CD4-positive, alpha-beta T cell treated with Interleukin-2 at 100 ng/mL for 4 hours (primary cell): Measurements from ENCODE around the gene RBFOX2.

Experiments used
- DNase-seq: peaks from one replicate; pipeline ENCODE4 v3.0.0-alpha.2; 2020; ENCODE audit warnings: low spot score

RBFOX2 gene

DNA sequence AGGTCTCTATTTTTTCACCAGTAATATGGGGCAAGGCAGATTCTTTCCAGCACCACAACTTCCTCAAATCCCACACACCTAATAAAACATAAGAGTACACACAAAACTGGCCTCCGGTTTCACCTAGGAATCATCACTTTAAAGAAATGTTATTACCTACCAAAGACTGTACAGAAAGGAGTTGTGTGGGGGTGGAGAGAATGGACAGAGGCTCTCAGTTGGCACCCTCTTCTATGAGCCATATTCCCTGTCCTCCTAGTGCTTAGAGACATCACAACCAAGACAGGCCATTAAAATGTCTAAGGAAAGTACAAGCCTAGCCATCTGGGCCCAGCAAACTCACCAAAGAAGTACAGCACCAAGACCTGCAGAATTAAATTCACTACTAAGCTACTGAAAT, 56.1 kb downstream of the RBFOX2 start:
- DNase-seq, result no peak

- DNase-seq, result no peak
Measured at GRCh38 chr22:35971456-35972119, 57.0 kb downstream of the RBFOX2 start.

GRCh38 chr22:35970616-35971455, 57.8 kb downstream of the RBFOX2 start:
- DNase-seq, result no peak

GRCh38 chr22:35967046-35967397, 61.6 kb downstream of the RBFOX2 start:
- DNase-seq, result no peak

DNA sequence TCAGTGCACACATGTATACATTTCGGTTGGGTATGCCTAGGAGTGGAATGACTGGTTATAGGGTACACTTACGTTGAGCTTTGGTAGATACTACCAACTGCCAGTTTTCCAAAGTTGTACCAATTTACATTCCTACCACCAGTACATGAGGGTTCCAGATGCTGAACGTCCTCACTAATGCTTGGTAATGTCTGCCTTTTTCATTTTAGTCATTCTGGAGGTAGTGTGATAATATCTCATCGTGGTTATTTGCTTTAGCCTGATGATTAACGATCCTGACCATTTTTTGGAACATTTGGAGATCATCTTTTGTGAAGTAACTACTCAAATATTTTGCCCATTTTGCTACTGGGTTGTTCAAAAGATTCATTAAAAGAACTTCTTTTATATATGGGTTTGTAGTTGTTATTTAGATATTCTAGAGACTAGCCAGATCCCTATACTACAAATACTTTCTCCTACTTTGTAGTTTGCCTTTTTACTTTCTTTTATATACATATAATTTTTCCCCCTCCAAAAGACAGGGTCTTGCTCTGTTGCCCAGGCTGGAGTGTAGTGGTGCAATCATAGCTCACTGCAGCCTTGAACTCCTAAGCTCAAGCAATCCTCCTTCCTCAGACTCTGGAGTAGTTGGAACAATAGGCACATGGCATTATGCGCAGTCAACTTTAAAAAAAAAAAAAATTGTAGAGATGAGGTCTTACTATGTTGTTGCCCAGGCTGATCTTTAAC, 62.1 kb downstream of the RBFOX2 start:
- no peak for DNase-seq

- DNase-seq, result no peak
Measured at GRCh38 chr22:35963237-35963810, 65.3 kb downstream of the RBFOX2 start.

DNA sequence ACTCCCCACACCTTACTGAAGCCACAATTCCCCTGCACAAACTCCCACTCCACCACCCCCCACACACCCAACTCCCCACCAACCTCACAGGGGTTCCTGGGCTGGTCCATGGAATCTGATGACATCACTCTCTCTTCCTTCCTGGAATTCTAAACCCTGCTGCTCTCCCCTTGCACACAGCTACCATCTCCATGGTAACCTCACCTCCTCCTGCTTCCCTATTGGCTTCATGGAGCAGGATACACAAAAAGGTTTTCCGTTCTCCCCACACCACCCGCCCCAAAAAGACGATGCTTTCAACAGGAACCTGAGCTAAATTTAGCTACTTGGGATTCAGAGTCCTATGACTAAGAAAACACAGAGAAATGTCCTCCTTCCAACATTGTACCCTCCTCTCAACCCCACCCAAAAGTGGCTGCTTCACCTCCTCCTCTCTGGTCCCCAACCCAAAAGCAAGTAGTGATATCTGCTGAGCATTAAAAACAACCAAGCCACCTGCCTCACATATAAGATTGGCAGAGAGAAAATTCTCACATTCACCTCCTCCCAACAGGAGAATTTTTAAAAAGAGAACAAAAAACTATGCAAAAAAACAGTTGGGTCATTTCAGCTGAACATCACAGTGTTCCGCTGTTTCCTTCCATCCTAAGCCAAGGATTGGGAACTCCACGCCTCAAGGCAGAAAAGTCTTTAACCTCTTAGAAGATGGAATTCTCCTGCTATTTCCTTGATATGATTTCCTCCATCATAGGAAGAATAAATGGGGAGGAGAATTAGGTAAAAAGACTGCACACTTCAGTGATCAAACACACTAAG, 66.9 kb downstream of the RBFOX2 start:
- no peak for DNase-seq

DNA sequence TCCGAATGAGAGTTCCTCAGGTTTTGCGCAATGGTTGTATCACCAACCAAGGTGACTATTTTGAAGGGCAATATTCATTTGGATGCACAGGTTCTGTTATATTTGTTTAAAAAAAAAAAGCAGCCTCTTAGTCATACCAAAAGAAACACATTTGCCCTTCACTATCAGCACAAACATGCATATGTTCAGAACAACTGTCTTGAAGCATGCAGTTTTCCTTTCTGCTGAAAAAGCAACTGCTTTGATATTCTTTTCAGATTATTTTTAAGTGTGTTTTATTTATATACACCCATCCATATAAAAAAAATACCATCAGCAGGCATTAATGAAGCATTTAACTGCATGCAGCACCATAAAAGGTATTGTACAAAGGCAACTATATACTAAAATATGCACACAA, 67.8 kb downstream of the RBFOX2 start:
- no peak for DNase-seq

- no peak for DNase-seq
Measured at GRCh38 chr22:35959121-35959800, 69.4 kb downstream of the RBFOX2 start.

- no peak for DNase-seq
Measured at GRCh38 chr22:35958334-35958733, 70.3 kb downstream of the RBFOX2 start.

DNA sequence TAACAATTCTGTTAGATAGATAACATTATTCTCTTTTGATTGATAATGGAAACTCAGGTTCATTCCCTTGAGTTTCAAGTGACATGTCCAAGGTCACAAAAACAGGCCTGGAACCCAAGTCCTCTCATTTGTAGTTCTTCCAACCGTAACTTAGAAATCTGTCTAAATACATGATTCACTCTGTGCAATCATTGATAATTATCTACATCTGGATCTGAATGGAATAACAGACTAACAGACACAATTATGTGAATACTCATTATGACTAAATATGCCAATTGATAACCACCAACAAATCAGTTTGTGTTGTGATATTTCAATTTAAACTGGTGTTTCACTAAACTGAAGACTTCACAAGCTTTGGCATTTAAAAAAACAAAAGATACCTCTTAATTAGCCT, 71.0 kb downstream of the RBFOX2 start:
- no peak for DNase-seq

GRCh38 chr22:35956850-35957249, 71.8 kb downstream of the RBFOX2 start:
- no peak for DNase-seq

DNA sequence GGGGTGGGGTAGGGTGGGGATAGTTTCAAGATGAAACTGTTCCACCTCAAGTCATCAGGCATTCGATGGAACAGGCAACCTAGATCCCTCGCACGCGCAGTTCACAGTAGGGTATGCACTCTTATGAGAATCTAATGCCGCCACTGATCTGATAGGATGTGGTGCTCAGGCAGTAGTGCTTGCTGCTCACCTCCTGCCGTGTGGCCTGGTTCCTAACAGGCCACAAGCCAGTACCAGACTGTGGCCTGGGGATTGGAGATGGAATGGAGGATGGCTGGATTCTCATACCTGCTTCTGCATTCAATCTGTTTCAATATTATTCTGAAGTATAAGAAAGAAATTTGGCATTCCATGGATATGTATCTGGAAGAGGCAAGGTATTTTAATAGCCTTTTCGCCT, 73.1 kb downstream of the RBFOX2 start:
- DNase-seq, result no peak

- no peak for DNase-seq
Measured at GRCh38 chr22:35952576-35952975, 76.0 kb downstream of the RBFOX2 start.

GRCh38 chr22:35950262-35950661, 78.4 kb downstream of the RBFOX2 start:
- DNase-seq, result no peak

- DNase-seq, result no peak
Measured at GRCh38 chr22:35949243-35949642, 79.4 kb downstream of the RBFOX2 start.

GRCh38 chr22:35947794-35948425, 80.7 kb downstream of the RBFOX2 start:
- DNase-seq, result no peak

GRCh38 chr22:35944458-35944857, 84.2 kb downstream of the RBFOX2 start:
- no peak for DNase-seq

DNA sequence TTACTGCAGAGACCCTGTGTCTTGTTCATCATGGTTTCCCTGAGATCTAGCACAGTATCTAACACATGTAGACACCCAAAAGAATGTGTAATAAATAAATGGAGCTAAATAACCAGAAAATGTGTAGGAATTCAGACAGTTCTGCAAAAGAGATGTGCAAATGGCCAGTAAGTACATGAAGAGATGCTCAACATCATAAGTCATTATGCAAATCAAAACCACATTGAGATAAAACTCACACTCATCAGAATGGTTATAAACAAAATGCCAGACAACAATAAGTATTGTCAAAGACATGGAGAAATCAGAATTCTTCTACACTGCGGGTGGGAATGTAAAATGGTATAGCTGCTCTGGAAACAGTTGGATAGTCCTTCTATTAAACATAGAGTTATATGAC, 88.5 kb downstream of the RBFOX2 start:
- no peak for DNase-seq

GRCh38 chr22:35938226-35938625, 90.4 kb downstream of the RBFOX2 start:
- no peak for DNase-seq

GRCh38 chr22:35930933-35931332, 97.7 kb downstream of the RBFOX2 start:
- no peak for DNase-seq
